ENCODE results near the gene CAMLG.
"Not testable (repeated sequence)": the region's sequence is repeated elsewhere in the genome, so short reads cannot be mapped to it uniquely, and the experiment has no call there.

Gene CAMLG

GRCh38 chr5:134741052-134741451 lies 2.7 kb downstream of the CAMLG start:
- H3K27ac ChIP-seq (ENCODE audit: low read depth, low read length): no peak overlapping the region
- H3K4me3 ChIP-seq (ENCODE audit: low read length): no peak overlapping the region

GRCh38 chr5:134742134-134742533 lies 3.8 kb downstream of the CAMLG start:
- Histone ChIP-seq H3K27ac (ENCODE audit: low read depth, low read length) (no peak overlapping the region), H3K27me3 (ENCODE audit: control insufficient read depth, insufficient read depth, low read length) (no peaks in the 10 kb centered on the region), H3K4me3 (ENCODE audit: low read length) (no peak overlapping the region), H3K9ac (ENCODE audit: low read length) (no peak overlapping the region), H3K36me3 (ENCODE audit: control insufficient read depth, insufficient read depth, low read length) (peaks cover 2% of the 10 kb centered on the region), H3K4me1 (ENCODE audit: control insufficient read depth, insufficient read depth, low read length) (peaks cover 3% of the 10 kb centered on the region)

More at GRCh38 chr5:134741052-134741451, 2.7 kb downstream of the CAMLG start:
- H3K27me3 ChIP-seq (ENCODE audit: control insufficient read depth, insufficient read depth, low read length): no peaks in the 10 kb centered on the region
- no peak overlapping the region for H3K9ac ChIP-seq (ENCODE audit: low read length)
- peaks cover 3% of the 10 kb centered on the region for H3K4me1 ChIP-seq (ENCODE audit: control insufficient read depth, insufficient read depth, low read length)
- H3K36me3 ChIP-seq (ENCODE audit: control insufficient read depth, insufficient read depth, low read length): peaks cover 2% of the 10 kb centered on the region

- Histone ChIP-seq H3K27me3 (ENCODE audit: control insufficient read depth, insufficient read depth, low read length) (no peaks in the 10 kb centered on the region), H3K27ac (ENCODE audit: low read depth, low read length) (no peak overlapping the region), H3K4me3 (ENCODE audit: low read length) (no peak overlapping the region), H3K9ac (ENCODE audit: low read length) (no peak overlapping the region), H3K4me1 (ENCODE audit: control insufficient read depth, insufficient read depth, low read length) (no peaks in the 10 kb centered on the region), H3K36me3 (ENCODE audit: control insufficient read depth, insufficient read depth, low read length) (peaks cover 2% of the 10 kb centered on the region)
Measured at GRCh38 chr5:134749415-134749814, 11.1 kb downstream of the CAMLG start.

GRCh38 chr5:134758176-134758503 lies 19.8 kb downstream of the CAMLG start:
- Histone ChIP-seq H3K36me3 (ENCODE audit: control insufficient read depth, insufficient read depth, low read length) (no peaks in the 10 kb centered on the region), H3K4me1 (ENCODE audit: control insufficient read depth, insufficient read depth, low read length) (peaks cover 8% of the 10 kb centered on the region), H3K27ac (ENCODE audit: low read depth, low read length) (no peak overlapping the region), H3K9ac (ENCODE audit: low read length) (peak overlapping the region; percentile 19), H3K27me3 (ENCODE audit: control insufficient read depth, insufficient read depth, low read length) (no peaks in the 10 kb centered on the region), H3K4me3 (ENCODE audit: low read length) (peak overlapping the region; percentile 98)

GRCh38 chr5:134758504-134759341 lies 20.4 kb downstream of the CAMLG start, which contains the start of gene DDX46:
DDX46 (plus strand) TSS chr5:134758779; CDS start chr5:134758939, 160 bp downstream.
- H3K4me3 ChIP-seq (ENCODE audit: low read length): peak within 1 kb of the TSS; percentile 98
- peaks cover 8% of the 10 kb centered on the region for H3K4me1 ChIP-seq (ENCODE audit: control insufficient read depth, insufficient read depth, low read length)
- peak within 1 kb of the TSS; percentile 16 for H3K27ac ChIP-seq (ENCODE audit: low read depth, low read length)
- no peaks in the 10 kb centered on the region for H3K36me3 ChIP-seq (ENCODE audit: control insufficient read depth, insufficient read depth, low read length)
- H3K27me3 ChIP-seq (ENCODE audit: control insufficient read depth, insufficient read depth, low read length): no peaks in the 10 kb centered on the region
- peak within 1 kb of the TSS; percentile 81 for H3K9ac ChIP-seq (ENCODE audit: low read length)

- H3K27me3 ChIP-seq (ENCODE audit: control insufficient read depth, insufficient read depth, low read length); H3K9ac ChIP-seq (ENCODE audit: low read length); H3K4me3 ChIP-seq (ENCODE audit: low read length); H3K4me1 ChIP-seq (ENCODE audit: control insufficient read depth, insufficient read depth, low read length); H3K27ac ChIP-seq (ENCODE audit: low read depth, low read length): not testable (repeated sequence)
- peaks cover 12% of the 10 kb centered on the region for H3K36me3 ChIP-seq (ENCODE audit: control insufficient read depth, insufficient read depth, low read length)
Measured at GRCh38 chr5:134767528-134768291, 29.4 kb downstream of the CAMLG start.

GRCh38 chr5:134769206-134769605 lies 30.9 kb downstream of the CAMLG start:
- Histone ChIP-seq H3K27me3 (ENCODE audit: control insufficient read depth, insufficient read depth, low read length) (no peaks in the 10 kb centered on the region), H3K9ac (ENCODE audit: low read length) (no peak overlapping the region), H3K4me1 (ENCODE audit: control insufficient read depth, insufficient read depth, low read length) (no peaks in the 10 kb centered on the region), H3K4me3 (ENCODE audit: low read length) (no peak overlapping the region), H3K27ac (ENCODE audit: low read depth, low read length) (no peak overlapping the region), H3K36me3 (ENCODE audit: control insufficient read depth, insufficient read depth, low read length) (peaks cover 16% of the 10 kb centered on the region)

- Histone ChIP-seq H3K4me3 (ENCODE audit: low read length) (no peak overlapping the region), H3K9ac (ENCODE audit: low read length) (no peak overlapping the region), H3K4me1 (ENCODE audit: control insufficient read depth, insufficient read depth, low read length) (no peaks in the 10 kb centered on the region), H3K27ac (ENCODE audit: low read depth, low read length) (no peak overlapping the region), H3K27me3 (ENCODE audit: control insufficient read depth, insufficient read depth, low read length) (no peaks in the 10 kb centered on the region), H3K36me3 (ENCODE audit: control insufficient read depth, insufficient read depth, low read length) (peaks cover 17% of the 10 kb centered on the region)
Measured at GRCh38 chr5:134772461-134773125, 34.2 kb downstream of the CAMLG start.

GRCh38 chr5:134777366-134777765 lies 39.0 kb downstream of the CAMLG start:
- H3K4me1 ChIP-seq (ENCODE audit: control insufficient read depth, insufficient read depth, low read length): no peaks in the 10 kb centered on the region
- H3K27me3 ChIP-seq (ENCODE audit: control insufficient read depth, insufficient read depth, low read length): no peaks in the 10 kb centered on the region
- no peak overlapping the region for H3K27ac ChIP-seq (ENCODE audit: low read depth, low read length)
- peaks cover 23% of the 10 kb centered on the region for H3K36me3 ChIP-seq (ENCODE audit: control insufficient read depth, insufficient read depth, low read length)
- H3K9ac ChIP-seq (ENCODE audit: low read length): no peak overlapping the region
- no peak overlapping the region for H3K4me3 ChIP-seq (ENCODE audit: low read length)

GRCh38 chr5:134784241-134784920 lies 46.0 kb downstream of the CAMLG start:
- Histone ChIP-seq H3K27me3 (ENCODE audit: control insufficient read depth, insufficient read depth, low read length) (no peaks in the 10 kb centered on the region), H3K36me3 (ENCODE audit: control insufficient read depth, insufficient read depth, low read length) (peaks cover 17% of the 10 kb centered on the region), H3K4me1 (ENCODE audit: control insufficient read depth, insufficient read depth, low read length) (no peaks in the 10 kb centered on the region), H3K27ac (ENCODE audit: low read depth, low read length) (no peak overlapping the region), H3K9ac (ENCODE audit: low read length) (no peak overlapping the region), H3K4me3 (ENCODE audit: low read length) (no peak overlapping the region)

GRCh38 chr5:134784946-134785620 lies 46.7 kb downstream of the CAMLG start:
- Histone ChIP-seq H3K9ac (ENCODE audit: low read length) (no peak overlapping the region), H3K4me1 (ENCODE audit: control insufficient read depth, insufficient read depth, low read length) (no peaks in the 10 kb centered on the region), H3K27ac (ENCODE audit: low read depth, low read length) (no peak overlapping the region), H3K27me3 (ENCODE audit: control insufficient read depth, insufficient read depth, low read length) (no peaks in the 10 kb centered on the region), H3K36me3 (ENCODE audit: control insufficient read depth, insufficient read depth, low read length) (peaks cover 17% of the 10 kb centered on the region), H3K4me3 (ENCODE audit: low read length) (no peak overlapping the region)
